ENCODE results near the gene DENND6A. TPM values are rescaled to one million over a fixed set of nuclear protein-coding genes. Genes with fewer than 3 reads are reported as not detected.

The DENND6A gene
- total RNA-seq, 1 donor: 25.3 TPM

DNA sequence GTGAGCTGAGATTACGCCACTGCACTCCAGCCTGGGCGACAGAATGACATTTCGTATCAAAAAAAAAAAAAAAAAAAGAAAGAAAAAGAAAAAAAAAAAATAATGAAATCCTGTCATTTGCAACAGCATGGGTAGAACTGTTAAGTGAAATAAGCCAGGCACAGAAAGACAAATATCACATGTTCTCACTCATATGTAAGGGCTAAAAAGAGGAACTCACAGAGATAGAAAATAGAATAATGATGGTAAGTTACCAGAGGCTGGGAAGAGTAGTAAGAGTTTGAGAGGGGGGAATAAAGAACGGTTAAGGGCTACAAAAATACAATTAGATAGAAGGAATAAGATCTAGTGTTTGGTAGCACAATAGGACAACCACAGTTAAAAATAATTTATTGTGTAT is 19.7 kb downstream of the DENND6A start:
- H2AFZ ChIP-seq (ENCODE audit: low read length): no peak overlapping the region
- peaks cover 2% of the 10 kb centered on the region for H3K36me3 ChIP-seq (ENCODE audit: insufficient read depth, low read length)
- H3K4me3 ChIP-seq (ENCODE audit: insufficient read depth, low read length): no peak overlapping the region
- no peaks in the 10 kb centered on the region for H3K4me1 ChIP-seq (ENCODE audit: insufficient read depth, low read length)
- peaks cover 44% of the 10 kb centered on the region for H3K79me2 ChIP-seq (ENCODE audit: insufficient read depth, low read length)
- no peak for TF ChIP-seq CTCF (IDR thresholded peaks at IDR 0.05; ENCODE audit: extremely low read depth, low read depth, low read length)
- no peaks in the 10 kb centered on the region for H3K9me3 ChIP-seq (ENCODE audit: low read depth, low read length)
- H4K20me1 ChIP-seq (ENCODE audit: insufficient read depth, low read length): no peaks in the 10 kb centered on the region
- no peak for DNase-seq (ENCODE audit: insufficient read length, low spot score, missing footprints)
- no peak overlapping the region for H3K27ac ChIP-seq (ENCODE audit: low read depth, low read length)
- H3K4me2 ChIP-seq (ENCODE audit: insufficient read depth, low read length): no peak overlapping the region
- no peaks in the 10 kb centered on the region for H3K27me3 ChIP-seq (ENCODE audit: insufficient read depth, low read length)

DNA sequence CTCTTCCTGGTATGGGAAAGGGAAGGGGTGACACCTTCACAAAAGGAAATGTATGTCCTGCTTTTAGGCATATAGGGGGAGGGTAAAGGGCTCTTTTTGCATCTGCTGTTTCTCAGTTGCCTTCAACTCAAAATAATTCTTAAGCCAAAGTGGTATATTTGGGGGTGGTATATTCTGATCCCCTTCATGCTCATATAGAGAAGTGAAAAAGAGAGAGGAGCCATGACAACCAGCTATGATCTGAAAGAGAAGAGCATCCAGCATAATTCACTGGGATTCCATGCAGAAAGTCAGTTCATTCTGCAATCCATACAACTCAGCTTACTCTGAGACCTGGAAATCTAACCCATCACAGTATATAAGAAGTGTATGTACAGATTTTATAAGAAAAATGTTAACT is 22.3 kb downstream of the DENND6A start:
- Histone ChIP-seq H2AFZ (ENCODE audit: low read length) (no peak overlapping the region), H3K79me2 (ENCODE audit: insufficient read depth, low read length) (peaks cover 28% of the 10 kb centered on the region), H3K4me3 (ENCODE audit: insufficient read depth, low read length) (no peak overlapping the region), H3K36me3 (ENCODE audit: insufficient read depth, low read length) (peaks cover 9% of the 10 kb centered on the region), H3K9me3 (ENCODE audit: low read depth, low read length) (no peaks in the 10 kb centered on the region), H3K27ac (ENCODE audit: low read depth, low read length) (no peak overlapping the region), H3K4me1 (ENCODE audit: insufficient read depth, low read length) (peaks cover 4% of the 10 kb centered on the region), H3K4me2 (ENCODE audit: insufficient read depth, low read length) (no peak overlapping the region), H3K27me3 (ENCODE audit: insufficient read depth, low read length) (no peaks in the 10 kb centered on the region), H4K20me1 (ENCODE audit: insufficient read depth, low read length) (no peaks in the 10 kb centered on the region)
- DNase-seq (ENCODE audit: insufficient read length, low spot score, missing footprints): no peak
- TF ChIP-seq CTCF (IDR thresholded peaks at IDR 0.05; ENCODE audit: extremely low read depth, low read depth, low read length): no peak

DNA sequence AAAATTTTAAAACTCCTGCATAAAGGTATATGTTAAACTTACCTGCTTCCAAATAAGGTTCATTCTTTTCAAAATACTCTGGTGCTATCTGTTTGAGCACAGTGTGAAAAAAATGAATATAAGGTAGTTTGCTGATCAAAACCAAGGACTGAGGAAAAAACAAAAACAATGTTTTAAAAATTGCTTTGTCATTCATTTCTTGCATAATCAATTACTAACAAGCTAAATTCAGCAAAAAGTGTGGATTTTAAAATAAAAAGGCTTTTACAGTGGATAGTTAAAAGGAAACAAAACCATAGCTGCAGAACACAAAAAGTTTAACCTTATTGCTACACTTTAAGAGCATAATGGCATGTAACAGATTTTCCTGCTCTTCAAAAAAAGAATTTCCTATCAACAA is 31.5 kb downstream of the DENND6A start:
- Histone ChIP-seq H3K27me3 (ENCODE audit: insufficient read depth, low read length) (no peaks in the 10 kb centered on the region), H4K20me1 (ENCODE audit: insufficient read depth, low read length) (no peaks in the 10 kb centered on the region), H2AFZ (ENCODE audit: low read length) (no peak overlapping the region), H3K27ac (ENCODE audit: low read depth, low read length) (no peak overlapping the region), H3K79me2 (ENCODE audit: insufficient read depth, low read length) (peaks cover 3% of the 10 kb centered on the region), H3K4me2 (ENCODE audit: insufficient read depth, low read length) (no peak overlapping the region), H3K4me3 (ENCODE audit: insufficient read depth, low read length) (no peak overlapping the region), H3K9me3 (ENCODE audit: low read depth, low read length) (no peaks in the 10 kb centered on the region), H3K36me3 (ENCODE audit: insufficient read depth, low read length) (peaks cover 36% of the 10 kb centered on the region), H3K4me1 (ENCODE audit: insufficient read depth, low read length) (no peaks in the 10 kb centered on the region)
- no peak for DNase-seq (ENCODE audit: insufficient read length, low spot score, missing footprints)
- TF ChIP-seq CTCF (IDR thresholded peaks at IDR 0.05; ENCODE audit: extremely low read depth, low read depth, low read length): no peak

DNA sequence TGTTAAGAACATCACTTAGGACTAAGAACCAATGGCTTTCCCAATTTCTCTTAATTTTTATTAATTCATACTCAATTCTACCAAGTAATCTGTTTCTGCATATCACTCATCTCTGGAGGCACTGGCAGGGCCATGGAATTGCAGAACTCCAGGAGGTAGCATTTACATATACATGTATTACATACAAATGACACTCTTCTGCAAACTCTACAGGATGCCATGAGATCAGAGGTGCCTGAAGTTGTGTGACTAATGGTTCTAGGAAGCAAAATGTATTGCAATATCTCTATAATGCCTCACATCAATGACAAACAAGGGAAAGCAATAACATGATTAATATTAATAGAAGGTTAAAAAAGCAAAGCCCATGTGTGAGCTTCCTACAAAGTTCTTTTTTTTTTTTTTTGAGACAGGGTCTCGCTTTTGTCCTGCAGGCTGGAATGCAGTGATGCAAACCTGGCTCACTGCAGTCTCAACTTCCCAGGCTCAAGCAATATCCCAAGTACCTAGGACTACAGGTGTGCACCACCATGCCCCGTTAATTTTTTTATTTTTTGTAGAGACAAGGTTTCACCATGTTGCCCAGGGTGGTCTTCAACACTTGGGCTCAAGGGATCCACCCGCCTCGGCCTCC is 33.0 kb downstream of the DENND6A start:
- H3K36me3 ChIP-seq (ENCODE audit: insufficient read depth, low read length): peaks cover 33% of the 10 kb centered on the region
- H3K4me1 ChIP-seq (ENCODE audit: insufficient read depth, low read length): no peaks in the 10 kb centered on the region
- H3K4me2 ChIP-seq (ENCODE audit: insufficient read depth, low read length): no peak overlapping the region
- no peak for TF ChIP-seq CTCF (IDR thresholded peaks at IDR 0.05; ENCODE audit: extremely low read depth, low read depth, low read length)
- no peaks in the 10 kb centered on the region for H3K79me2 ChIP-seq (ENCODE audit: insufficient read depth, low read length)
- no peaks in the 10 kb centered on the region for H3K27me3 ChIP-seq (ENCODE audit: insufficient read depth, low read length)
- no peak overlapping the region for H2AFZ ChIP-seq (ENCODE audit: low read length)
- H3K9me3 ChIP-seq (ENCODE audit: low read depth, low read length): no peaks in the 10 kb centered on the region
- H4K20me1 ChIP-seq (ENCODE audit: insufficient read depth, low read length): no peaks in the 10 kb centered on the region
- no peak for DNase-seq (ENCODE audit: insufficient read length, low spot score, missing footprints)
- no peak overlapping the region for H3K4me3 ChIP-seq (ENCODE audit: insufficient read depth, low read length)
- H3K27ac ChIP-seq (ENCODE audit: low read depth, low read length): no peak overlapping the region
